Skeletal muscle cell (primary cell): ENCODE measurements around the gene NCOA5.
A peak's percentile ranks its signal among the peaks of the same experiment; 100 is the strongest.

Experiments
- DNase-seq: peaks from one replicate; pipeline ENCODE4 v3.0.0-alpha.2; 2010; ENCODE audit warnings: low read depth
- H3K4me3 ChIP-seq: 2 replicates; pipeline ENCODE4 v1.5.1; 2011; ENCODE audit warnings: low read depth, mild to moderate bottlenecking, control low read depth, low read length, moderate library complexity

Gene NCOA5

GRCh38 chr20:46025376-46025783, 64.4 kb downstream of the NCOA5 start:
- DNase-seq, result no peak

GRCh38 chr20:46023999-46024398, 65.8 kb downstream of the NCOA5 start:
- DNase-seq, result no peak
- no peak overlapping the region for H3K4me3 ChIP-seq

More at GRCh38 chr20:46025376-46025783, 64.4 kb downstream of the NCOA5 start:
- H3K4me3 ChIP-seq, result no peak overlapping the region

GRCh38 chr20:46023148-46023484, 66.6 kb downstream of the NCOA5 start:
- DNase-seq, result no peak
- H3K4me3 ChIP-seq, result no peak overlapping the region

- no peak for DNase-seq
- peak overlapping the region; percentile 28 for H3K4me3 ChIP-seq
Measured at GRCh38 chr20:46022411-46023147, 67.2 kb downstream of the NCOA5 start.

- no peak for DNase-seq
Measured at GRCh38 chr20:46021361-46022359, 68.1 kb downstream of the NCOA5 start.

GRCh38 chr20:46020555-46020954, 69.2 kb downstream of the NCOA5 start:
- no peak overlapping the region for H3K4me3 ChIP-seq
- no peak for DNase-seq

More at GRCh38 chr20:46021361-46022359, 68.1 kb downstream of the NCOA5 start:
- H3K4me3 ChIP-seq, result peak overlapping the region; percentile 54

- no peak overlapping the region for H3K4me3 ChIP-seq
- DNase-seq, result no peak
Measured at GRCh38 chr20:46018611-46019010, 71.2 kb downstream of the NCOA5 start.

- no peak overlapping the region for H3K4me3 ChIP-seq
- no peak for DNase-seq
Measured at GRCh38 chr20:46018112-46018511, 71.7 kb downstream of the NCOA5 start.

- DNase-seq, result no peak
- H3K4me3 ChIP-seq, result no peak overlapping the region
Measured at GRCh38 chr20:46017272-46017671, 72.5 kb downstream of the NCOA5 start.

- DNase-seq, result no peak
- no peak overlapping the region for H3K4me3 ChIP-seq
Measured at GRCh38 chr20:46014517-46015396, 75.0 kb downstream of the NCOA5 start.

- peak overlapping the region; percentile 5 for H3K4me3 ChIP-seq
- no peak for DNase-seq
Measured at GRCh38 chr20:46013829-46014516, 75.8 kb downstream of the NCOA5 start.

GRCh38 chr20:46013322-46013828, 76.4 kb downstream of the NCOA5 start:
- DNase-seq, result no peak
- no peak overlapping the region for H3K4me3 ChIP-seq

GRCh38 chr20:46012921-46013320, 76.8 kb downstream of the NCOA5 start:
- no peak for DNase-seq
- no peak overlapping the region for H3K4me3 ChIP-seq

GRCh38 chr20:46011631-46012482, 77.9 kb downstream of the NCOA5 start:
- no peak overlapping the region for H3K4me3 ChIP-seq
- DNase-seq, result no peak
